GM12875 (cell line): ENCODE data around the gene CYP2C8.
"Not testable (repeated sequence)": the region's sequence is repeated elsewhere in the genome, so short reads cannot be mapped to it uniquely, and the experiment has no call there.

Experiments used
- H3K4me3 ChIP-seq: one replicate; pipeline ENCODE4 v1.5.1; 2011; ENCODE audit warnings: low read depth, low read length, control low read depth
- TF ChIP-seq, protein P1 (sequence below): IDR thresholded peaks from 2 replicates; pipeline ENCODE4 v1.5.1; 2011; ENCODE audit warnings: low read depth, mild to moderate bottlenecking, control low read depth, inconsistent platforms, low read length, moderate library complexity, borderline replicate concordance; ENCODE audit not compliant: insufficient read depth

Gene CYP2C8

DNA sequence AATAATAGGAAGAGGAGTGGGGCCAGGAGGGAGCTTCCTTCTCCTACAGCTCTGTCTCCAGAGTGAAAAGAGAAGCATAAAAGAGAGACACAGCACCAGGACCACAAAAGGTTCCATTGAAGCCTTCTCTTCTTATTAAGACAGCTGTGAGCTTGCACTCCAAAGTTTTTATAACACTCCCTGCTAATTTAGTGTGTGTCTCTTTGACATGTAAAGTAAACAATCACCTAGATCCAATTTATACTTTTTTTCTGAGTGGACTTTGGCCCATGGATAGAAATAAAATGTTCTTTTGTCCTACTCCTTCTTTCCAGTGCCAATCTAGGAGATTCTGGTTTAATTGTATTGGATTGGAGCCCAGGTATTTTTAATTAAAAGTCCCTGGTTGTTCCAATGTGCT, at the start of gene CYP2C8:
Gene CYP2C8 (minus strand): TSS at position 212 of the 400 bp plus-strand sequence. CDS start 95 bp downstream, at position 117.
- no peak within 1 kb of the TSS for H3K4me3 ChIP-seq
- TF ChIP-seq, protein P1, sequence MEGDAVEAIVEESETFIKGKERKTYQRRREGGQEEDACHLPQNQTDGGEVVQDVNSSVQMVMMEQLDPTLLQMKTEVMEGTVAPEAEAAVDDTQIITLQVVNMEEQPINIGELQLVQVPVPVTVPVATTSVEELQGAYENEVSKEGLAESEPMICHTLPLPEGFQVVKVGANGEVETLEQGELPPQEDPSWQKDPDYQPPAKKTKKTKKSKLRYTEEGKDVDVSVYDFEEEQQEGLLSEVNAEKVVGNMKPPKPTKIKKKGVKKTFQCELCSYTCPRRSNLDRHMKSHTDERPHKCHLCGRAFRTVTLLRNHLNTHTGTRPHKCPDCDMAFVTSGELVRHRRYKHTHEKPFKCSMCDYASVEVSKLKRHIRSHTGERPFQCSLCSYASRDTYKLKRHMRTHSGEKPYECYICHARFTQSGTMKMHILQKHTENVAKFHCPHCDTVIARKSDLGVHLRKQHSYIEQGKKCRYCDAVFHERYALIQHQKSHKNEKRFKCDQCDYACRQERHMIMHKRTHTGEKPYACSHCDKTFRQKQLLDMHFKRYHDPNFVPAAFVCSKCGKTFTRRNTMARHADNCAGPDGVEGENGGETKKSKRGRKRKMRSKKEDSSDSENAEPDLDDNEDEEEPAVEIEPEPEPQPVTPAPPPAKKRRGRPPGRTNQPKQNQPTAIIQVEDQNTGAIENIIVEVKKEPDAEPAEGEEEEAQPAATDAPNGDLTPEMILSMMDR = no peak

DNA sequence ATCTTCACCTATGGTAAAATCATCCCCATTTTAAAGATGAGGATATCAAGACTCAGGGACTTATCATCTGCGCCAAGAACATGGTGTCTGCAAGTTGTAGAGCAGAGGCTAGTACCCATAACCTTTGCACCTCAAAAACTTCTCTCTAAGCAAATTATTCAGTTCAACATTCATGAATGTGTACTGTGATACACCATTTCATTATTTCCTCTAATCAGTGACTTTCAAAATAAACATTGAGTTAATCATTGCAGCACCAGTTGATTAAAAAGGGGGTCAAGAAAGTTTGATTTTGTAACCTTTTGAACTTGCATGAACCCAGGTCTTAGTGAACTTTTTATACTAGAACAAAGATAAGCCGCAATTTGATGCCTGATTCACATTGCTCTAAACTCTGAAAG, 47.6 kb upstream of the CYP2C8 start:
- TF ChIP-seq, protein P1 = no peak
- no peak overlapping the region for H3K4me3 ChIP-seq

DNA sequence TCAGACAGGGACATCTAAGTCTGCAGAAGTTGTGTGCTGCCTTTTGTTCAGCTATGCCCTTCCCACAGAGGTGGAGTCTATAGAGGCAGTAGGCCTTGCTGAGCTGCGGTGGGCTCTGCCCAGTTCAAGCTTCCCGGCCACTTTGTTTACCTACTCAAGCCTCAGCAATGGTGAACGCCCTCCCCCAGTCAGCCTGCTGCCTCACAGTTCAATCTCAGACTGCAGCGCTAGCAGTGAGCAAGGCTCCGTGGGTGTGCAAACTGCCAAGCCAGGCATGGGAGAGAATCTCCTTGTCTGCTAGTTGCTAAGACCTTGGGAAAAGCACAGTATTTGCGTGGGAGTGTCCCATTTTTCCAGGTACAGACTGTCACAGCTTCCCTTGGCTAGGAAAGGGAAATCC, 41.5 kb upstream of the CYP2C8 start:
- H3K4me3 ChIP-seq = not testable (repeated sequence)

GRCh38 chr10:95097805-95098204, 28.5 kb upstream of the CYP2C8 start:
- TF ChIP-seq, protein P1 = no peak
- H3K4me3 ChIP-seq = no peak overlapping the region

GRCh38 chr10:95096143-95096542, 26.8 kb upstream of the CYP2C8 start:
- TF ChIP-seq, protein P1 = no peak

GRCh38 chr10:95079626-95080025, 10.3 kb upstream of the CYP2C8 start:
- not testable (repeated sequence) for H3K4me3 ChIP-seq

More at GRCh38 chr10:95096143-95096542, 26.8 kb upstream of the CYP2C8 start:
- H3K4me3 ChIP-seq = no peak overlapping the region

DNA sequence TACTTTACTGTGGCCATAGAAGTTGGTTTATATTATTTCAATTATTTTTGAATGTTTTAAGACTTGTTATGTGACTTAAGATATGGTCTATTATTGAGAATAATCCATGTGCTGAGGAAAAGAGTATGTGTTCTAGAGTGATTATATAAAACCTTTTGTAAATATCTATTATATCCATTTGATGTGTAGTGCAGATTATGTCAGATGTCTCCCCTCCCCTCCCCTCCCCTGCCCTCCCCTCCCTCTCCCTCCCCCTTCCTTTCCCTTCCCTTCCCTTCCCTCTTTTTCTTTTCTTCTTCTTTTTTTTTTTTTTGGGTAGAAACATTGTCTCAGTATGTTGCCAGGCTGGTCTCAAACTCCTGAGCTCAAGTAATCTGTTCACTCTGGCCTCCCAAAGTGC, 8.3 kb upstream of the CYP2C8 start:
- TF ChIP-seq, protein P1 = no peak
- H3K4me3 ChIP-seq = no peak overlapping the region

DNA sequence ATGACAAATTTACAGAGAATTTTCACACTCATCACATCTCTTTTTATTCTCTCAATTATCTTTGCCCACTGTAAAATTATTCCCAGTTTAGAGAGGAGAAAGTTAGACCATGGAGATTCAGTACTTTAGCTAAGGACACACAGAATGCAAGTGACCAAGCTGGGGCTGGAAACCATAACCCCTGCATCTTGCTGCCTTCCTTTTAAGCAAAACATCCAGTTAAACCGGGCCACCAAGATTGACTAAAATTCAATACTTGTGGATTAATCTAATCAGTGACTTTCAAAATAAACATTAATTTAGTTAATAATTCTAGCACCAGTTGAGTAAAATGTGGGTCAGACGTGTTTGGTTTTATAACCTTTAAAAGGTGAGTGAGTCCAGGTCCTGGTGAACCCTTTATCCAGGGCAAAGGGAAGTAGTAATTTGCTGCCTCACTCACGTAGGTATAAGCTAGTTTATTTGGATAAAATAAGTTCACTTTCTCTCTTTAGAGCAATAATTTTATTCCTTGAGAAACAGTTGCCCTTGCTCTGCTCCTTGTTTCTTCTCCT, 1.9 kb upstream of the CYP2C8 start:
- TF ChIP-seq, protein P1 = no peak
- no peak overlapping the region for H3K4me3 ChIP-seq

GRCh38 chr10:95064125-95064524, 5.2 kb downstream of the CYP2C8 start:
- H3K4me3 ChIP-seq = not testable (repeated sequence)
